Tracheal epithelial cell (primary cell): ENCODE data around the gene KRTAP27-1. TPM values are rescaled to one million over a fixed set of nuclear protein-coding genes. Genes with fewer than 3 reads are reported as not detected.

Experiments
- total RNA-seq: library from RNA; depleted of rRNA; stranded (reverse); fragments of >200 nt; gene quantifications from 2 replicates; pipeline ENCODE4 v1.2.1, GENCODE V29; 2014

Gene KRTAP27-1, protein sequence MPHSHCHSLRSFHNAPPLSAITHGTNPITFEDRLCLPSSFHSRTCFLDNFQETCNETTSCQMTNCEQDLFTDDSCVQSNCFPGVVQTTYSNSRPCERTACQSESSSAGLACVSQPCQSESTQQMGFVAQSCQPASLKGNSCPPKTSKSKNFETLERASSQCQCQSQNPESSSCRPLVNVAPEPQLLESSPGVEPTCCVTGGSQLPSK
- not detected in 2 replicates for total RNA-seq

DNA sequence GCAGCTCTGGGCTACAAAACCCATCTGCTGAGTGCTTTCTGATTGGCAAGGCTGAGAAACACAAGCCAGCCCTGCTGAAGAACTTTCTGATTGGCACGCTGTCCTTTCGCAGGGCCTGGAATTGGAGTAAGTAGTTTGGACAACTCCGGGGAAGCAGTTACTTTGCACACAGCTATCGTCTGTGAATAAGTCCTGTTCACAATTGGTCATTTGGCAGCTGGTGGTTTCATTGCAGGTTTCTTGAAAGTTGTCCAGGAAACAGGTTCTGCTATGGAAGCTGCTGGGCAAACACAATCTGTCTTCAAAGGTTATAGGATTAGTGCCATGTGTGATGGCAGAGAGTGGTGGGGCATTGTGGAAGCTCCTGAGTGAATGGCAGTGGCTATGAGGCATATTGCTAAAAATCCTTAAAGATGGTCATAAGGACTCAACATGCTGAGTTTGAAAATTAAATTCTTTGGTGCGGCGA lies at the start of gene KRTAP27-1:
KRTAP27-1 (minus strand) TSS at position 419 of the 469 bp plus-strand sequence; CDS start at position 393, 26 bp downstream.

DNA sequence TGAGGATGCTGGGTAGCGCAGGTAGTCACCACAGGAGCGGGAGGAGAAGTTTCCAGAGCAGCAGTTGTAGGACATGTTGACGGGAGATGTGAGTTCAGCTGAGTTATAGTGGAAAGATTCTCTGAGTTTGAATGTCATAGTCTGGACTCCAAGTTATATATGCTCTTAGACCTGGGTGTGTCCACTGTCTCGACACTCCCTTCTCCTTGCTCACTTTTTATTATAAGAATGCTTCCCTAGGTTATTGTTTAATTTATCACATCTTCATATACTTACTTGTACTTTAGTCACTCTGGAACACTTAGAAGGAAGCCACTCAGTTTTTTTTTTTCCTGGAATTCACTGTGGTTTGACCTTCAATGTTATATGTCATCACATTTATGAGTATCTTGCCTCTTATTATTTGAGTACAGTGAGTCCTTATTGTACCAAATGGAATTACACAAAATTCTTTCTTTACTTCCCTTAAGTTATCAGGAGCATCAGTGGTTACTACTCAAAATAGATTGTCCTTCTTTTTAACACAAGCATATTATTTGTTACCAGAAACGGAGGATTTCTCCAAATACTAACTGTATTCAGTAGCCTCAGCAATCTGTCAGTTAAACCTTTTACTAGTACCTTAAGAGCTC lies 34.8 kb upstream of the KRTAP27-1 start, which contains the start of gene KRTAP13-2:
KRTAP13-2 (minus strand) TSS at position 133 of the 632 bp plus-strand sequence; CDS start at position 75, 58 bp downstream.

DNA sequence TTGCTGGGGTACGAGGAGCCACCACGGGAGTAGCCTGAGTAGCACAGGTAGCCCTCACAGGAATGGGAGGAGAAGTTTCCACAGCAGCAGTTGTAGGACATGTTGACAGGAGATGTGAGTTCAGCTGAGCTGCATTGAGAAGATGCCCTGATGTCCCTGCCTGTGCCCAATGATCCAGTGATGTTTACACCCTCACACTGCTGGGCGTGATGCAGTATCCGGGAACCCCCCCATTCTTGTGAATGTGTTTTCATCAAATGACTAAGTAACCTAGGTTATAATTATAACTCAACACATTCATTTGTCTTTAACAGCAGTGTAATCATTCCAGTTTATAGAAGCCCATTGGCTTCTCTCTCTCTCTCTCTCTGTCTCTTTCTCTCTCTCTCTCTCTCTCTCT lies 11.0 kb upstream of the KRTAP27-1 start, which contains the start of gene KRTAP23-1:
KRTAP23-1 (minus strand) TSS at position 101 of the 400 bp plus-strand sequence; CDS start at position 101, 0 bp downstream.

DNA sequence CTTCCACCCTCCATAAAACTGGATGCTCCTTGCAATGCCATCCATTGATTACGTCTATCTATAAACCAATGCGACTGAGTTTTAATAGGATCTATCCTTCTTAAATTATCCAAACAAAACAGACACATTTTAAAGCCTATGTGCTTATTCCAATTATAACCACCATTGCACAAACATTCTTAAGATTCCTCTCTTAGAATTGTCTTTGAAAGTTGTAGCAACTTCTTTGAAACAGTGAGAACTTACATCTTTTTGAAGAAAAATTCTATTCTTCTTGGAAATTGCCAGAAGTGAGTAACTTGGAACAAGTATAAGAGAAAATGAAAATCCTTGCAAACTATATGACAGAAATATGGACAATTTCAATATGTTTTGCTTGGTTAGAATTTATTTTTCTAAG lies 17.3 kb downstream of the KRTAP27-1 start, which contains the start of gene KRTAP26-1:
KRTAP26-1 (minus strand) TSS at position 101 of the 400 bp plus-strand sequence. CDS start 280 bp downstream, outside the sequence.

DNA sequence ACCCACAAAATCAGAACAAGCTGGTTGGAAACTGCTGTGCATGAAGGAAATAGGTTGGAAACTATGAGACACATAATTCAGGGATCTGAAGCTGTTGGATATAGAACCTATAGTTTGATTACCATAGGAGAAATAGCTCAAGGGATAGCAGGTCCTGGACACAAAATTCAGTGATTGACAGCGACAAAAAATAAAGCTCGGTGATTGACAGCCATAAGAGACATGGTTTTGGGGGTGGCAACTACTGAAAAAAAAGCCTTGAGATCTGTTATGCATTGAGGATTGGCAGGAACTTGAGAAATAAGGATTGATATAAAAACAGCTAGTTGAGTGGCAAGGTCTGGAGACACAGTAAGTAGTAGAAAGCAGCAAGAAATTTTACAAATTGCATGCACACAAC lies 48.3 kb downstream of the KRTAP27-1 start, which contains the start of gene KRTAP25-1:
KRTAP25-1 (minus strand) TSS at position 300 of the 400 bp plus-strand sequence; CDS start at position 276, 24 bp downstream.

Other genes starting within 250 kb of the KRTAP27-1 start
- gene CLDN17, start 170.9 kb downstream of the KRTAP27-1 start, total RNA-seq = under 0.01 TPM in 1 of 2 replicates, not detected in the other
- gene CLDN8, start 121.6 kb downstream of the KRTAP27-1 start, total RNA-seq = under 0.01 TPM in 2 replicates
- gene KRTAP24-1, start 54.7 kb downstream of the KRTAP27-1 start, total RNA-seq = not detected in 2 replicates
- not detected in 2 replicates for gene KRTAP25-1, start 48.2 kb downstream of the KRTAP27-1 start, total RNA-seq
- not detected in 2 replicates for gene KRTAP26-1, start 17.4 kb downstream of the KRTAP27-1 start, total RNA-seq
- gene KRTAP23-1, start 10.9 kb upstream of the KRTAP27-1 start, total RNA-seq = not detected in 2 replicates
- not detected in 2 replicates for gene KRTAP13-2, start 34.6 kb upstream of the KRTAP27-1 start, total RNA-seq
- gene KRTAP13-1, start 58.3 kb upstream of the KRTAP27-1 start, total RNA-seq = not detected in 2 replicates
- gene KRTAP13-3, start 88.2 kb upstream of the KRTAP27-1 start, total RNA-seq = not detected in 2 replicates
- not detected in 2 replicates for gene KRTAP13-4, start 92.5 kb upstream of the KRTAP27-1 start, total RNA-seq
- gene KRTAP15-1, start 102.6 kb upstream of the KRTAP27-1 start, total RNA-seq = not detected in 2 replicates
- 0.24 TPM in 1 of 2 replicates, not detected in the other for gene KRTAP19-1, start 142.7 kb upstream of the KRTAP27-1 start, total RNA-seq
- gene KRTAP19-2, start 149.7 kb upstream of the KRTAP27-1 start, total RNA-seq = not detected in 2 replicates
- gene KRTAP19-3, start 154.3 kb upstream of the KRTAP27-1 start, total RNA-seq = not detected in 2 replicates
- gene KRTAP19-4, start 159.5 kb upstream of the KRTAP27-1 start, total RNA-seq = not detected in 2 replicates
- gene KRTAP19-5, start 164.4 kb upstream of the KRTAP27-1 start, total RNA-seq = not detected in 2 replicates
- gene KRTAP19-6, start 204.2 kb upstream of the KRTAP27-1 start, total RNA-seq = not detected in 2 replicates
- not detected in 2 replicates for gene KRTAP19-7, start 223.6 kb upstream of the KRTAP27-1 start, total RNA-seq